ENCODE results near the gene NOL4.
"Not testable (repeated sequence)": the region's sequence is repeated elsewhere in the genome, so short reads cannot be mapped to it uniquely, and the experiment has no call there.

The NOL4 gene

GRCh38 chr18:34224423-34225217, at the start of gene NOL4:
Gene NOL4, minus strand, starts transcription at chr18:34224913. Its CDS starts 1,660 bp downstream, at chr18:34223253.
- DNase-seq (ENCODE audit: low spot score in 2 of 2): no peak
- no peak within 1 kb of the TSS for H3K27ac Mint-ChIP-seq (ENCODE audit: low read depth)
- no peak within 1 kb of the TSS for H3K4me3 Mint-ChIP-seq
- peaks cover 23% of the 10 kb centered on the region for H3K9me3 Mint-ChIP-seq
- no peak for ATAC-seq (replicated peaks; ENCODE audit: extremely low read depth, poor library complexity, severe bottlenecking)
- H3K4me1 Mint-ChIP-seq: no peaks in the 10 kb centered on the region
- H3K36me3 Mint-ChIP-seq (ENCODE audit: insufficient read depth): peaks cover 1% of the 10 kb centered on the region
- H3K27me3 Mint-ChIP-seq: peaks cover 17% of the 10 kb centered on the region

- ATAC-seq (replicated peaks; ENCODE audit: extremely low read depth, poor library complexity, severe bottlenecking); H3K27me3 Mint-ChIP-seq; H3K27ac Mint-ChIP-seq (ENCODE audit: low read depth); H3K4me3 Mint-ChIP-seq; H3K36me3 Mint-ChIP-seq (ENCODE audit: insufficient read depth); DNase-seq (ENCODE audit: low spot score in 2 of 2); H3K4me1 Mint-ChIP-seq: not testable (repeated sequence)
- H3K9me3 Mint-ChIP-seq: peaks cover 33% of the 10 kb centered on the region
Measured at GRCh38 chr18:34266029-34266428, 41.3 kb upstream of the NOL4 start.

- Mint-ChIP-seq H3K36me3 (ENCODE audit: insufficient read depth) (no peaks in the 10 kb centered on the region), H3K9me3 (peaks cover 25% of the 10 kb centered on the region), H3K27me3 (no peaks in the 10 kb centered on the region), H3K27ac (ENCODE audit: low read depth) (no peak overlapping the region), H3K4me1 (no peaks in the 10 kb centered on the region), H3K4me3 (no peak overlapping the region)
- no peak for ATAC-seq (replicated peaks; ENCODE audit: extremely low read depth, poor library complexity, severe bottlenecking)
- DNase-seq (ENCODE audit: low spot score in 2 of 2): no peak
Measured at GRCh38 chr18:34261865-34262780, 37.4 kb upstream of the NOL4 start.

GRCh38 chr18:34258176-34258575, 33.5 kb upstream of the NOL4 start:
- Mint-ChIP-seq H3K27ac (ENCODE audit: low read depth) (no peak overlapping the region), H3K4me3 (no peak overlapping the region), H3K36me3 (ENCODE audit: insufficient read depth) (peaks cover 1% of the 10 kb centered on the region), H3K27me3 (no peaks in the 10 kb centered on the region), H3K9me3 (peaks cover 17% of the 10 kb centered on the region), H3K4me1 (no peaks in the 10 kb centered on the region)
- ATAC-seq (replicated peaks; ENCODE audit: extremely low read depth, poor library complexity, severe bottlenecking) (no peak), DNase-seq (ENCODE audit: low spot score in 2 of 2) (no peak)

GRCh38 chr18:34251919-34252318, 27.2 kb upstream of the NOL4 start:
- peaks cover 21% of the 10 kb centered on the region for H3K9me3 Mint-ChIP-seq
- peaks cover 1% of the 10 kb centered on the region for H3K36me3 Mint-ChIP-seq (ENCODE audit: insufficient read depth)
- H3K27ac Mint-ChIP-seq (ENCODE audit: low read depth): no peak overlapping the region

GRCh38 chr18:34248727-34249126, 24.0 kb upstream of the NOL4 start:
- no peaks in the 10 kb centered on the region for H3K36me3 Mint-ChIP-seq (ENCODE audit: insufficient read depth)

More at GRCh38 chr18:34251919-34252318, 27.2 kb upstream of the NOL4 start:
- ATAC-seq (replicated peaks; ENCODE audit: extremely low read depth, poor library complexity, severe bottlenecking) (no peak), DNase-seq (ENCODE audit: low spot score in 2 of 2) (no peak)
- Mint-ChIP-seq H3K27me3 (no peaks in the 10 kb centered on the region), H3K4me1 (no peaks in the 10 kb centered on the region), H3K4me3 (no peak overlapping the region)

GRCh38 chr18:34242739-34243138, 18.0 kb upstream of the NOL4 start:
- ATAC-seq (replicated peaks; ENCODE audit: extremely low read depth, poor library complexity, severe bottlenecking) (no peak), DNase-seq (ENCODE audit: low spot score in 2 of 2) (no peak)
- Mint-ChIP-seq H3K9me3 (peaks cover 36% of the 10 kb centered on the region), H3K36me3 (ENCODE audit: insufficient read depth) (no peaks in the 10 kb centered on the region), H3K4me1 (no peaks in the 10 kb centered on the region), H3K27me3 (no peaks in the 10 kb centered on the region), H3K4me3 (no peak overlapping the region), H3K27ac (ENCODE audit: low read depth) (no peak overlapping the region)

More at GRCh38 chr18:34248727-34249126, 24.0 kb upstream of the NOL4 start:
- no peak overlapping the region for H3K27ac Mint-ChIP-seq (ENCODE audit: low read depth)
- peaks cover 38% of the 10 kb centered on the region for H3K9me3 Mint-ChIP-seq
- H3K4me1 Mint-ChIP-seq: no peaks in the 10 kb centered on the region
- no peaks in the 10 kb centered on the region for H3K27me3 Mint-ChIP-seq
- H3K4me3 Mint-ChIP-seq: no peak overlapping the region
- DNase-seq (ENCODE audit: low spot score in 2 of 2): no peak
- ATAC-seq (replicated peaks; ENCODE audit: extremely low read depth, poor library complexity, severe bottlenecking): no peak

- not testable (repeated sequence) for H3K27ac Mint-ChIP-seq (ENCODE audit: low read depth); H3K27me3 Mint-ChIP-seq; DNase-seq (ENCODE audit: low spot score in 2 of 2); H3K4me3 Mint-ChIP-seq; H3K4me1 Mint-ChIP-seq; H3K36me3 Mint-ChIP-seq (ENCODE audit: insufficient read depth); H3K9me3 Mint-ChIP-seq; ATAC-seq (replicated peaks; ENCODE audit: extremely low read depth, poor library complexity, severe bottlenecking)
Measured at GRCh38 chr18:34233781-34234388, 9.2 kb upstream of the NOL4 start.

GRCh38 chr18:34225218-34225553, 473 bp upstream of the NOL4 start:
- Mint-ChIP-seq H3K27ac (ENCODE audit: low read depth) (no peak overlapping the region), H3K9me3 (peaks cover 21% of the 10 kb centered on the region), H3K4me1 (no peaks in the 10 kb centered on the region), H3K4me3 (no peak overlapping the region), H3K27me3 (peaks cover 17% of the 10 kb centered on the region), H3K36me3 (ENCODE audit: insufficient read depth) (peaks cover 1% of the 10 kb centered on the region)
- ATAC-seq (replicated peaks; ENCODE audit: extremely low read depth, poor library complexity, severe bottlenecking) (no peak), DNase-seq (ENCODE audit: low spot score in 2 of 2) (no peak)

- ATAC-seq (replicated peaks; ENCODE audit: extremely low read depth, poor library complexity, severe bottlenecking) (no peak), DNase-seq (ENCODE audit: low spot score in 2 of 2) (no peak)
- Mint-ChIP-seq H3K27ac (ENCODE audit: low read depth) (no peak overlapping the region), H3K9me3 (peaks cover 23% of the 10 kb centered on the region), H3K27me3 (peaks cover 17% of the 10 kb centered on the region), H3K36me3 (ENCODE audit: insufficient read depth) (peaks cover 1% of the 10 kb centered on the region), H3K4me3 (no peak overlapping the region), H3K4me1 (no peaks in the 10 kb centered on the region)
Measured at GRCh38 chr18:34223893-34224422, 755 bp downstream of the NOL4 start.

GRCh38 chr18:34223164-34223892, 1.4 kb downstream of the NOL4 start:
- Mint-ChIP-seq H3K27me3 (peaks cover 17% of the 10 kb centered on the region), H3K9me3 (peaks cover 18% of the 10 kb centered on the region), H3K4me1 (no peaks in the 10 kb centered on the region), H3K4me3 (no peak overlapping the region), H3K36me3 (ENCODE audit: insufficient read depth) (peaks cover 1% of the 10 kb centered on the region), H3K27ac (ENCODE audit: low read depth) (no peak overlapping the region)
- no peak for DNase-seq (ENCODE audit: low spot score in 2 of 2)
- ATAC-seq (replicated peaks; ENCODE audit: extremely low read depth, poor library complexity, severe bottlenecking): no peak
